WTC11 (cell line): Measurements from ENCODE around the gene USP2. TPM values are rescaled to one million over a fixed set of nuclear protein-coding genes. Genes with fewer than 3 reads are reported as not detected.
A peak's percentile ranks its signal among the peaks of the same experiment; 100 is the strongest.

Experiments used
- ATF1 ChIP-seq: sonication (generic); formaldehyde crosslinking; IDR thresholded peaks from 2 replicates; pipeline ENCODE4 v1.8.1; 2023; ENCODE audit warnings: mild to moderate bottlenecking, moderate library complexity, missing genetic modification reagents
- CDX4 ChIP-seq: fragments of 250-450 bp; sonication (Bioruptor Pico); IDR thresholded peaks from 2 replicates; pipeline ENCODE4 v1.9.0; 2021; ENCODE audit warnings: moderate library complexity, mild to moderate bottlenecking, inconsistent platforms, borderline replicate concordance
- CREB1 ChIP-seq: sonication (generic); formaldehyde crosslinking; IDR thresholded peaks from 2 replicates; pipeline ENCODE4 v1.8.0; 2023; ENCODE audit warnings: mild to moderate bottlenecking, missing genetic modification reagents
- CREM ChIP-seq: sonication (generic); formaldehyde crosslinking; IDR thresholded peaks from 2 replicates; pipeline ENCODE4 v1.8.1; 2022; ENCODE audit warnings: mild to moderate bottlenecking, missing genetic modification reagents, moderate library complexity
- ELF4 ChIP-seq: sonication (generic); formaldehyde crosslinking; IDR thresholded peaks from 2 replicates; pipeline ENCODE4 v1.8.1; 2022; ENCODE audit warnings: low read depth, mild to moderate bottlenecking, moderate library complexity, missing genetic modification reagents
- EMX1 ChIP-seq: fragments of 250-450 bp; sonication (Bioruptor Pico); IDR thresholded peaks from 2 replicates; pipeline ENCODE4 v1.8.0; 2021; ENCODE audit warnings: mild to moderate bottlenecking
- FOXJ3 ChIP-seq: sonication (generic); formaldehyde crosslinking; IDR thresholded peaks from 2 replicates; pipeline ENCODE4 v1.9.0; 2021; ENCODE audit warnings: missing genetic modification reagents, mild to moderate bottlenecking, borderline replicate concordance
- FOXK1 ChIP-seq: sonication (generic); formaldehyde crosslinking; IDR thresholded peaks from 2 replicates; pipeline ENCODE4 v1.8.0; 2022; ENCODE audit warnings: mild to moderate bottlenecking, moderate library complexity, missing genetic modification reagents
- FOXP1 ChIP-seq: sonication (generic); formaldehyde crosslinking; IDR thresholded peaks from 2 replicates; pipeline ENCODE4 v1.8.0; 2022; ENCODE audit warnings: missing genetic modification reagents, mild to moderate bottlenecking, moderate library complexity, borderline replicate concordance
- GABPB1 ChIP-seq: sonication (generic); formaldehyde crosslinking; IDR thresholded peaks from 2 replicates; pipeline ENCODE4 v1.8.1; 2023; ENCODE audit warnings: mild to moderate bottlenecking, missing genetic modification reagents
- GRHL2 ChIP-seq: fragments of 250-450 bp; sonication (Bioruptor Pico); IDR thresholded peaks from 2 replicates; pipeline ENCODE4 v1.8.0; 2022; ENCODE audit warnings: mild to moderate bottlenecking, moderate library complexity; ENCODE audit not compliant: insufficient replicate concordance, severe bottlenecking
- GTF2I ChIP-seq: fragments of 250-450 bp; sonication (Bioruptor Pico); conservative IDR thresholded peaks from 2 replicates; pipeline ENCODE4 v1.4.0; 2021; ENCODE audit warnings: mild to moderate bottlenecking
- HMGA2 ChIP-seq: fragments of 250-450 bp; sonication (Bioruptor Pico); IDR thresholded peaks from 2 replicates; pipeline ENCODE4 v1.4.0; 2021; ENCODE audit warnings: mild to moderate bottlenecking, moderate library complexity
- IRF2 ChIP-seq: sonication (generic); formaldehyde crosslinking; IDR thresholded peaks from 2 replicates; pipeline ENCODE4 v1.8.0; 2022; ENCODE audit warnings: low read depth, missing genetic modification reagents, borderline replicate concordance
- KAT7 ChIP-seq: sonication (generic); formaldehyde crosslinking; IDR thresholded peaks from 2 replicates; pipeline ENCODE4 v1.8.1; 2023; ENCODE audit warnings: missing genetic modification reagents, mild to moderate bottlenecking, borderline replicate concordance
- MAX ChIP-seq: sonication (generic); formaldehyde crosslinking; IDR thresholded peaks from 2 replicates; pipeline ENCODE4 v1.8.0; 2022; ENCODE audit warnings: mild to moderate bottlenecking, missing genetic modification reagents
- MXD4 ChIP-seq: fragments of 250-450 bp; sonication (Bioruptor Pico); IDR thresholded peaks from 2 replicates; pipeline ENCODE4 v1.8.0; 2021; ENCODE audit warnings: mild to moderate bottlenecking, moderate library complexity, borderline replicate concordance
- NR3C1 ChIP-seq: sonication (generic); formaldehyde crosslinking; conservative IDR thresholded peaks from 2 replicates; pipeline ENCODE4 v1.8.1; 2023; ENCODE audit warnings: low read depth, mild to moderate bottlenecking, missing genetic modification reagents
- PRRX2 ChIP-seq: fragments of 250-450 bp; sonication (Bioruptor Pico); IDR thresholded peaks from 2 replicates; pipeline ENCODE4 v1.8.0; 2021; ENCODE audit warnings: mild to moderate bottlenecking
- SMAD3 ChIP-seq: sonication (generic); formaldehyde crosslinking; IDR thresholded peaks from 2 replicates; pipeline ENCODE4 v1.8.0; 2022; ENCODE audit warnings: missing genetic modification reagents, mild to moderate bottlenecking, borderline replicate concordance
- TEAD1 ChIP-seq: sonication (generic); formaldehyde crosslinking; IDR thresholded peaks from 2 replicates; pipeline ENCODE4 v1.8.0; 2022; ENCODE audit warnings: mild to moderate bottlenecking, missing genetic modification reagents
- TEAD4 ChIP-seq: sonication (generic); formaldehyde crosslinking; IDR thresholded peaks from 2 replicates; pipeline ENCODE4 v1.8.0; 2022; ENCODE audit warnings: mild to moderate bottlenecking, missing genetic modification reagents
- TP53 ChIP-seq: sonication (generic); formaldehyde crosslinking; IDR thresholded peaks from 2 replicates; pipeline ENCODE4 v1.8.1; 2023; ENCODE audit warnings: mild to moderate bottlenecking, missing genetic modification reagents
- ZNF121 ChIP-seq: sonication (generic); formaldehyde crosslinking; IDR thresholded peaks from 2 replicates; pipeline ENCODE4 v1.8.0; 2023; ENCODE audit warnings: missing genetic modification reagents
- ZNF138 ChIP-seq: sonication (generic); formaldehyde crosslinking; conservative IDR thresholded peaks from 2 replicates; pipeline ENCODE4 v1.8.1; 2022; ENCODE audit warnings: mild to moderate bottlenecking, moderate library complexity, missing genetic modification reagents
- ZNF219 ChIP-seq: sonication (generic); formaldehyde crosslinking; IDR thresholded peaks from 2 replicates; pipeline ENCODE4 v1.8.0; 2023; ENCODE audit warnings: missing genetic modification reagents, mild to moderate bottlenecking, borderline replicate concordance
- ZNF317 ChIP-seq: sonication (generic); formaldehyde crosslinking; IDR thresholded peaks from 2 replicates; pipeline ENCODE4 v1.8.1; 2023; ENCODE audit warnings: low read depth, mild to moderate bottlenecking, moderate library complexity, missing genetic modification reagents, borderline replicate concordance
- ZNF396 ChIP-seq: fragments of 250-450 bp; sonication (Bioruptor Pico); IDR thresholded peaks from 2 replicates; pipeline ENCODE4 v1.8.0; 2021; ENCODE audit warnings: mild to moderate bottlenecking, moderate library complexity, borderline replicate concordance
- ZNF423 ChIP-seq: fragments of 250-450 bp; sonication (Bioruptor Pico); IDR thresholded peaks from 2 replicates; pipeline ENCODE4 v2.1.2; 2022; ENCODE audit warnings: mild to moderate bottlenecking, moderate library complexity
- ZNF671 ChIP-seq: fragments of 250-450 bp; sonication (Bioruptor Pico); IDR thresholded peaks from 2 replicates; pipeline ENCODE4 v1.8.0; 2021; ENCODE audit warnings: mild to moderate bottlenecking
- total RNA-seq: library from RNA; stranded (reverse); gene quantifications from 3 replicates; pipeline ENCODE4 v1.2.3, GENCODE V29; 2021
- TF ChIP-seq, protein P1 (sequence below): fragments of 250-450 bp; sonication (Bioruptor Pico); IDR thresholded peaks from 2 replicates; pipeline ENCODE4 v1.8.0; 2021; ENCODE audit warnings: mild to moderate bottlenecking
- TF ChIP-seq, protein P2 (sequence below): sonication (generic); formaldehyde crosslinking; IDR thresholded peaks from 2 replicates; pipeline ENCODE4 v1.8.1; 2023; ENCODE audit warnings: mild to moderate bottlenecking, missing genetic modification reagents, moderate library complexity
- TF ChIP-seq, protein P3 (sequence below): sonication (generic); formaldehyde crosslinking; conservative IDR thresholded peaks from 2 replicates; pipeline ENCODE4 v1.8.1; 2022; ENCODE audit warnings: mild to moderate bottlenecking, missing genetic modification reagents
- TF ChIP-seq, protein P4 (sequence below): sonication (generic); formaldehyde crosslinking; IDR thresholded peaks from 2 replicates; pipeline ENCODE4 v1.8.1; 2023; ENCODE audit warnings: mild to moderate bottlenecking, moderate library complexity, missing genetic modification reagents

USP2 gene
- total RNA-seq, 1 experiment from 2014 or later = 8.0 TPM

DNA sequence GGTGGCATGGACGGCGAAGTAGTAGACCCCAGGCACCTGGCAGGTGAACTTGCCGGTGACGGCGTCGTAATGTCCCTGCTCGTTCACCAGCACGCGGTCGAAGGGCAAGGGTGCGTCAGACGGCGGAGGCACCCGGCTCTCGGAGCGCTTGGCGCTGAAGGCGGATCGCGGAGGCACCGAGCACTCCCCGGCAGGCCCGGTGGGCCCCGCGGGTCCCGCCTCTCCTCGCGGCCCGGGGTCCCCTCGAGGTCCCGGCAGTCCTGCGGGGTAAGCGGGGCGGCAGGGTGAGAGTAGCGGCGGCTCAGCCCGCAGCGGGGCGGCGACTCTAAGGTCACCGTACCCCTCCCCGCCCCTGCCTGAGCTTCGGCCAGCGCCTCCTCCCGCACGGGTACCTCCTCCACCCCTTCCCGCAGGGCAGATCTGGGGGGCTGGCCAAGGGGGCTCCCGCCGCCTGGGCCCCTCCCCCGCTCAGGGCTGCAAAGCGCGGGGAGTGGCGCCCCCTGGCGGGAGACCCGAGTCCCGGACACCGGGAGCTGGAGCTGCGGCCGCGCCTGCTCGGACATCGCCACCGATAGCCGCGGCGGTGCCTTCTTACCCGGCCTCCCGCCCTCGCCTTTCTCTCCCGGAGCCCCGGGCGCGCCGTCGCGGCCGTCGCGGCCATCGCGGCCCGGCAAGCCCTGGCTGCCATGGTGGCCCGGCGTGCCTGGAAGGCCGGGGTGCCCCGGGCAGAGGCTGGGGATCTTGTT lies 41.7 kb downstream of the USP2 start (continued):
- TF ChIP-seq ATF1 (peak; percentile 81; the same call in 1 of the 2 replicates), ZNF396 (no peak), FOXJ3 (no peak), MXD4 (CRISPR knock-in tag) (no peak), ZNF121 (CRISPR knock-in tag) (no peak), ELF4 (CRISPR knock-in tag) (peak; percentile 25; the same call in 1 of the 2 replicates), MAX (CRISPR knock-in tag) (peak; percentile 98), GRHL2 (no peak), FOXK1 (CRISPR knock-in tag) (0 out of 2 replicates have a peak, but pooled peaks have one; percentile 48), CREM (CRISPR knock-in tag) (0 out of 2 replicates have a peak, but pooled peaks have one; percentile 51), FOXP1 (CRISPR knock-in tag) (peak; percentile 54; the same call in 1 of the 2 replicates), CREB1 (CRISPR knock-in tag) (no peak), ZNF317 (peak; percentile 40; the same call in 1 of the 2 replicates), TP53 (CRISPR knock-in tag) (peak; percentile 70; the same call in 1 of the 2 replicates), ZNF423 (CRISPR knock-in tag) (no peak), KAT7 (CRISPR knock-in tag) (peak; percentile 79; the same call in 1 of the 2 replicates), TEAD1 (CRISPR knock-in tag) (0 out of 2 replicates have a peak, but pooled peaks have one; percentile 3), GABPB1 (CRISPR knock-in tag) (no peak), TEAD4 (CRISPR knock-in tag) (peak; percentile 73; the same call in 1 of the 2 replicates), ZNF219 (CRISPR knock-in tag) (no peak), HMGA2 (CRISPR knock-in tag) (no peak), CDX4 (CRISPR knock-in tag) (no peak), PRRX2 (no peak), NR3C1 (CRISPR knock-in tag) (0 out of 2 replicates have a peak, but pooled peaks have one; percentile 24), ZNF138 (CRISPR knock-in tag) (no peak), SMAD3 (CRISPR knock-in tag) (no peak), EMX1 (no peak), IRF2 (CRISPR knock-in tag) (no peak), GTF2I (CRISPR knock-in tag) (no peak), ZNF671 (no peak)
- TF ChIP-seq, protein P1, sequence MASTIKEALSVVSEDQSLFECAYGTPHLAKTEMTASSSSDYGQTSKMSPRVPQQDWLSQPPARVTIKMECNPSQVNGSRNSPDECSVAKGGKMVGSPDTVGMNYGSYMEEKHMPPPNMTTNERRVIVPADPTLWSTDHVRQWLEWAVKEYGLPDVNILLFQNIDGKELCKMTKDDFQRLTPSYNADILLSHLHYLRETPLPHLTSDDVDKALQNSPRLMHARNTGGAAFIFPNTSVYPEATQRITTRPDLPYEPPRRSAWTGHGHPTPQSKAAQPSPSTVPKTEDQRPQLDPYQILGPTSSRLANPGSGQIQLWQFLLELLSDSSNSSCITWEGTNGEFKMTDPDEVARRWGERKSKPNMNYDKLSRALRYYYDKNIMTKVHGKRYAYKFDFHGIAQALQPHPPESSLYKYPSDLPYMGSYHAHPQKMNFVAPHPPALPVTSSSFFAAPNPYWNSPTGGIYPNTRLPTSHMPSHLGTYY (CRISPR knock-in tag) = no peak
- TF ChIP-seq, protein P2, sequence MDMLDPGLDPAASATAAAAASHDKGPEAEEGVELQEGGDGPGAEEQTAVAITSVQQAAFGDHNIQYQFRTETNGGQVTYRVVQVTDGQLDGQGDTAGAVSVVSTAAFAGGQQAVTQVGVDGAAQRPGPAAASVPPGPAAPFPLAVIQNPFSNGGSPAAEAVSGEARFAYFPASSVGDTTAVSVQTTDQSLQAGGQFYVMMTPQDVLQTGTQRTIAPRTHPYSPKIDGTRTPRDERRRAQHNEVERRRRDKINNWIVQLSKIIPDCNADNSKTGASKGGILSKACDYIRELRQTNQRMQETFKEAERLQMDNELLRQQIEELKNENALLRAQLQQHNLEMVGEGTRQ = no peak
- TF ChIP-seq, protein P3, sequence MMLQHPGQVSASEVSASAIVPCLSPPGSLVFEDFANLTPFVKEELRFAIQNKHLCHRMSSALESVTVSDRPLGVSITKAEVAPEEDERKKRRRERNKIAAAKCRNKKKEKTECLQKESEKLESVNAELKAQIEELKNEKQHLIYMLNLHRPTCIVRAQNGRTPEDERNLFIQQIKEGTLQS = no peak; the same call in 1 of the 2 replicates
- TF ChIP-seq, protein P4, sequence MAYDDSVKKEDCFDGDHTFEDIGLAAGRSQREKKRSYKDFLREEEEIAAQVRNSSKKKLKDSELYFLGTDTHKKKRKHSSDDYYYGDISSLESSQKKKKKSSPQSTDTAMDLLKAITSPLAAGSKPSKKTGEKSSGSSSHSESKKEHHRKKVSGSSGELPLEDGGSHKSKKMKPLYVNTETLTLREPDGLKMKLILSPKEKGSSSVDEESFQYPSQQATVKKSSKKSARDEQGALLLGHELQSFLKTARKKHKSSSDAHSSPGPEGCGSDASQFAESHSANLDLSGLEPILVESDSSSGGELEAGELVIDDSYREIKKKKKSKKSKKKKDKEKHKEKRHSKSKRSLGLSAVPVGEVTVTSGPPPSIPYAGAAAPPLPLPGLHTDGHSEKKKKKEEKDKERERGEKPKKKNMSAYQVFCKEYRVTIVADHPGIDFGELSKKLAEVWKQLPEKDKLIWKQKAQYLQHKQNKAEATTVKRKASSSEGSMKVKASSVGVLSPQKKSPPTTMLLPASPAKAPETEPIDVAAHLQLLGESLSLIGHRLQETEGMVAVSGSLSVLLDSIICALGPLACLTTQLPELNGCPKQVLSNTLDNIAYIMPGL (CRISPR knock-in tag) = peak; percentile 100
